ENCODE data around the gene PUSL1. TPM values are rescaled to one million over a fixed set of nuclear protein-coding genes. Genes with fewer than 3 reads are reported as not detected.

PUSL1 gene
- total RNA-seq, 1 experiment from 2014 or later: 38.0 TPM

- Histone ChIP-seq H2BK5ac (ENCODE audit: insufficient read length, low read length) (no peak overlapping the region), H3T11ph (ENCODE audit: low read length) (no peak overlapping the region), H3K27me3 (ENCODE audit: insufficient read depth, low read length) (no peaks in the 10 kb centered on the region), H3K79me1 (ENCODE audit: insufficient read depth, low read depth, low read length, poor library complexity, severe bottlenecking) (no peaks in the 10 kb centered on the region), H3K4me2 (ENCODE audit: insufficient read depth, insufficient read length, low read length) (peak overlapping the region; percentile 33), H3K4me1 (ENCODE audit: insufficient read depth, low read length) (peaks cover 5% of the 10 kb centered on the region; the same call in 1 of the 2 replicates), H3K27ac (ENCODE audit: insufficient read length, low read depth, low read length) (no peak overlapping the region), H3K4ac (ENCODE audit: low read depth, low read length) (no peak overlapping the region), H3K9me3 (ENCODE audit: control insufficient read depth, low read depth, low read length) (no peaks in the 10 kb centered on the region), H4K20me1 (ENCODE audit: control insufficient read depth, insufficient read depth, insufficient read length) (no peaks in the 10 kb centered on the region), H3K23ac (ENCODE audit: insufficient read length, low read depth, low read length) (no peak overlapping the region), H2AFZ (ENCODE audit: low read length) (no peak overlapping the region), H3K23me2 (ENCODE audit: insufficient read length, low read depth, low read length, poor library complexity, severe bottlenecking) (peaks cover 15% of the 10 kb centered on the region), H3K9ac (ENCODE audit: extremely low read depth, insufficient read length, low read length) (no peak overlapping the region), H2AK5ac (ENCODE audit: insufficient read length, low read length) (no peak overlapping the region), H2BK15ac (ENCODE audit: low read depth, low read length) (no peak overlapping the region), H3K56ac (ENCODE audit: insufficient read length, low read depth, low read length) (no peak overlapping the region), H2BK20ac (ENCODE audit: low read depth, low read length, poor library complexity, severe bottlenecking) (no peak overlapping the region), H4K91ac (ENCODE audit: insufficient read length, low read depth, low read length) (no peak overlapping the region), H2BK12ac (ENCODE audit: insufficient read length, low read depth, low read length) (no peak overlapping the region), H3K14ac (ENCODE audit: insufficient read depth, low read length) (no peak overlapping the region), H2BK120ac (ENCODE audit: low read depth, low read length, poor library complexity, severe bottlenecking) (no peak overlapping the region), H4K5ac (ENCODE audit: insufficient read length, low read depth, low read length) (no peak overlapping the region), H3K79me2 (ENCODE audit: insufficient read depth, low read length) (no peaks in the 10 kb centered on the region), H4K8ac (replicated peaks; ENCODE audit: insufficient read length, low read depth, low read length) (no peak overlapping the region), H3K18ac (ENCODE audit: insufficient read length, low read depth, low read length) (no peak overlapping the region)
- Mint-ChIP-seq H3K27ac (no peak overlapping the region), H3K27me3 (ENCODE audit: low read depth) (peaks cover 3% of the 10 kb centered on the region; the same call in 1 of the 2 replicates), H3K4me1 (peaks cover 18 to 31% of the 10 kb centered on the region in 2 experiments), H3K36me3 (ENCODE audit: insufficient read depth in 1 of 3, low read depth in 3 of 3) (peaks cover 0 to 11% (median 7%) of the 10 kb centered on the region in 3 experiments; a peak in 3 of 7 replicates), H3K4me3 (peak overlapping the region; percentile 74 to 86), H3K9me3 (no peaks in the 10 kb centered on the region; a peak in 1 of 5 replicates)
- no CpG with 5 or more reads among the region's 27 CpGs for WGBS (ENCODE audit: extremely low coverage, insufficient read length, low lambda C conversion rate)
- no peak for DNase-seq
- no peak for TF ChIP-seq CTCF (conservative IDR thresholded peaks at IDR 0.05)
These were observed 1.6 kb upstream of the PUSL1 start for GRCh38 chr1:1306661-1307260.

Measured in H9 (cell line).